GM12878 (cell line): ENCODE results near the gene ASTN1.

ENCODE experiments used
- BCLAF1 ChIP-seq: fragments of 450-650 bp; IDR thresholded peaks from 2 replicates; pipeline ENCODE4 v1.6.1; 2017; ENCODE audit warnings: antibody characterized with exemption, mild to moderate bottlenecking, moderate library complexity
- EZH2 ChIP-seq: IDR thresholded peaks from 2 replicates; pipeline ENCODE4 v1.6.1; 2012; ENCODE audit warnings: low read depth, mild to moderate bottlenecking, control low read depth, inconsistent platforms, low read length, borderline replicate concordance; ENCODE audit not compliant: control insufficient read depth
- REST ChIP-seq: IDR thresholded peaks from 2 replicates; pipeline ENCODE4 v1.6.1; 2012; ENCODE audit warnings: mild to moderate bottlenecking, low read depth, low read length
- RFX5 ChIP-seq: IDR thresholded peaks from 2 replicates; pipeline ENCODE4 v1.6.1; 2011; ENCODE audit warnings: low read depth, low read length, improper control_type of control experiment
- ZNF24 ChIP-seq: fragments of 450-650 bp; IDR thresholded peaks from 2 replicates; pipeline ENCODE4 v1.6.1; 2017; ENCODE audit warnings: antibody characterized with exemption, mild to moderate bottlenecking

GRCh38 chr1:176976225-176976624 lies 188.3 kb downstream of the ASTN1 start:
- TF ChIP-seq REST = no peak
- TF ChIP-seq EZH2 = no peak
- no peak for TF ChIP-seq BCLAF1
- no peak for TF ChIP-seq ZNF24
- no peak for TF ChIP-seq RFX5
